ENCODE data around the gene ZNF365. TPM values are rescaled to one million over a fixed set of nuclear protein-coding genes. Genes with fewer than 3 reads are reported as not detected.

The ZNF365 gene
- total and polyA plus RNA-seq, 2 of the 8 experiments (the other 6 are each of a cell fraction or from before 2014, with no cell fraction given), result 0.41 to 0.43 TPM

GRCh38 chr10:62446627-62447026 lies 72.5 kb downstream of the ZNF365 start (continued):
- no peak for TF ChIP-seq TCF12 (IDR thresholded peaks at IDR 0.05; ENCODE audit: low read depth, low read length)
- no peak for TF ChIP-seq SIN3A (conservative IDR thresholded peaks at IDR 0.05 in 1 of 2, IDR thresholded peaks at IDR 0.05 in 1 of 2; ENCODE audit: low read depth in 1 of 2, low read length in 2 of 2)
- no peak for TF ChIP-seq SP2 (IDR thresholded peaks at IDR 0.05; ENCODE audit: low read length)

Data from H1 (cell line).